ENCODE measurements around the gene TMEM269.
A peak's percentile ranks its signal among the peaks of the same experiment; 100 is the strongest.

Gene TMEM269

DNA sequence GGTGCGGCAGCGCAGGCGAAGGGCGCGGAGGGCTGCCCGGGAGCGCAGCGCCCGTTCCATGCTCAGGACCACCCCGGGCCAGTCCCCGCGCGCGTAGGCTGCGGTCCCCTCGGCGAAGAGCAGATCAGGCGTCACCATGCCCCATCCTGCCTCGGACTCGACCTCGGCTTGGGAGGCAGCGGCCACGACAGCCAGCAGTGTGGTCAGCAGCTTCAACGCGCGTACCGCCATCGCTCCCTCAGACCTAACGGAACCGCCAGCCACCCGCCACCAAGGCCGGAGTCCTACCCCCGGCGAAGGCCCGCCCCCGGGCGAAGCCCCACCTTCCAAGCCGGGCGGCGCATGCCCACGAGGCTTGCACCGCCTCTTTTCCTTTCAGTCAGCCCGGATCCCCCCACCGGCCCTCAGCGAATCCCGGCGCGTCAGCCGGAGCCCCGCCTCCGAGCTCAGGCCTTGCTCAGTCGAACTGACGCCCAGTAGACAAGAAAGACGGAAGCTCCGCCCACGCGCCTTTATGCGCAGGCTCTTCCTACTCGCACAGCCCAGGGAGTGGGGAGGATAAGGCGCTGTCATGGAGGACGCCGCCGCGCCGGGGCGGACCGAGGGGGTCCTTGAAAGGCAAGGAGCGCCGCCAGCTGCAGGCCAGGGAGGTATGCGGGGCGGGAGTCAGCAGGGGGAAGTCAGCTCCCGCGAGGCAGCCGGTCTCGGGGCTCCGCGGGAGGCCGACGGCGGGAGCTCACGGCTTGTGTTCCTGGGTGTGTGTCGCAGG lies 17.9 kb upstream of the TMEM269 start, which contains the start of the genes C1orf50 and P3H1 (continued):
- TF ChIP-seq ZNF169 (tag by site-specific recombination; IDR thresholded peaks at IDR 0.05) (0 out of 2 replicates have a peak, but pooled peaks have one; percentile 40), ZNF211 (tag by site-specific recombination; IDR thresholded peaks at IDR 0.05; ENCODE audit: low read depth) (no peak), SP2 (tag by site-specific recombination; IDR thresholded peaks at IDR 0.05) (peak; percentile 99), ZNF488 (tag by site-specific recombination; IDR thresholded peaks at IDR 0.05) (no peak), YY2 (tag by site-specific recombination; IDR thresholded peaks at IDR 0.05) (peak; percentile 91), PRDM6 (tag by site-specific recombination; IDR thresholded peaks at IDR 0.05) (no peak), GLI4 (tag by site-specific recombination; IDR thresholded peaks at IDR 0.05) (0 out of 2 replicates have a peak, but pooled peaks have one; percentile 67), ZNF184 (tag by site-specific recombination; IDR thresholded peaks at IDR 0.05) (no peak), ZSCAN23 (tag by site-specific recombination; IDR thresholded peaks at IDR 0.05) (no peak), WT1 (tag by site-specific recombination; IDR thresholded peaks at IDR 0.05) (peak; percentile 61), ZNF24 (tag by site-specific recombination; IDR thresholded peaks at IDR 0.05) (0 out of 2 replicates have a peak, but pooled peaks have one; percentile 20), KLF9 (tag by site-specific recombination; IDR thresholded peaks at IDR 0.05; ENCODE audit: low read depth) (peak; percentile 47)

GRCh38 chr1:42767510-42768000 lies 17.2 kb upstream of the TMEM269 start:
- Histone ChIP-seq H3K4me1 (ENCODE audit: control insufficient read depth, insufficient read depth, low read length) (no peaks in the 10 kb centered on the region), H3K27ac (ENCODE audit: extremely low read depth, low read depth, low read length) (peak overlapping the region; percentile 54; the same call in 1 of the 2 replicates), H3K36me3 (ENCODE audit: control insufficient read depth in 2 of 2, insufficient read depth in 1 of 2, low read length in 2 of 2) (peaks cover 8% of the 10 kb centered on the region in 2 experiments; a peak in 2 of 3 replicates), H3K9me3 (ENCODE audit: control insufficient read depth, insufficient read depth, low read depth, low read length) (no peaks in the 10 kb centered on the region), H3K4me3 (ENCODE audit: low read depth, low read length) (peak overlapping the region; percentile 100)
- ChIA-PET CTCF (interaction anchor here (0.6 to 4.7 kb wide), 9 partner anchors 10 to 422 kb away, joined by 3 to 19 read pairs (median 4); no protein-coding TSS in a partner anchor), POLR2A (interaction anchor here (0.5 to 3.4 kb wide), 31 partner anchors 9 to 884 kb away, joined by 3 to 35 read pairs (median 6); partner anchors contain the start of genes CCDC30, ERMAP, PPIH and SLC2A1)
- TF ChIP-seq KLF8 (tag by site-specific recombination; IDR thresholded peaks at IDR 0.05) (peak; percentile 19; the same call in 1 of the 2 replicates), ZNF600 (tag by site-specific recombination; IDR thresholded peaks at IDR 0.05) (no peak), EGR2 (tag by site-specific recombination; IDR thresholded peaks at IDR 0.05; ENCODE audit: low read depth) (no peak), MEIS1 (CRISPR knock-in tag; IDR thresholded peaks at IDR 0.05; ENCODE audit: borderline replicate concordance) (no peak), ZNF561 (tag by site-specific recombination; IDR thresholded peaks at IDR 0.05; ENCODE audit: borderline replicate concordance) (peak; percentile 65; the same call in 1 of the 2 replicates), ZNF501 (tag by site-specific recombination; IDR thresholded peaks at IDR 0.05) (peak; percentile 65; the same call in 1 of the 2 replicates), ZNF324 (tag by site-specific recombination; IDR thresholded peaks at IDR 0.05) (0 out of 2 replicates have a peak, but pooled peaks have one; percentile 82), ZNF660 (tag by site-specific recombination; IDR thresholded peaks at IDR 0.05) (0 out of 2 replicates have a peak, but pooled peaks have one; percentile 58), ZXDB (tag by site-specific recombination; IDR thresholded peaks at IDR 0.05) (0 out of 2 replicates have a peak, but pooled peaks have one; percentile 10), YY2 (tag by site-specific recombination; IDR thresholded peaks at IDR 0.05) (0 out of 2 replicates have a peak, but pooled peaks have one; percentile 64), ZIC2 (tag by site-specific recombination; IDR thresholded peaks at IDR 0.05) (peak; percentile 12; the same call in 1 of the 2 replicates), ZNF530 (tag by site-specific recombination; IDR thresholded peaks at IDR 0.05; ENCODE audit: low read depth) (no peak), ZFP37 (tag by site-specific recombination; IDR thresholded peaks at IDR 0.05) (peak; percentile 74; the same call in 1 of the 2 replicates), ZBTB20 (tag by site-specific recombination; IDR thresholded peaks at IDR 0.05) (peak; percentile 12; the same call in 1 of the 2 replicates)
- TF ChIP-seq, protein P1, sequence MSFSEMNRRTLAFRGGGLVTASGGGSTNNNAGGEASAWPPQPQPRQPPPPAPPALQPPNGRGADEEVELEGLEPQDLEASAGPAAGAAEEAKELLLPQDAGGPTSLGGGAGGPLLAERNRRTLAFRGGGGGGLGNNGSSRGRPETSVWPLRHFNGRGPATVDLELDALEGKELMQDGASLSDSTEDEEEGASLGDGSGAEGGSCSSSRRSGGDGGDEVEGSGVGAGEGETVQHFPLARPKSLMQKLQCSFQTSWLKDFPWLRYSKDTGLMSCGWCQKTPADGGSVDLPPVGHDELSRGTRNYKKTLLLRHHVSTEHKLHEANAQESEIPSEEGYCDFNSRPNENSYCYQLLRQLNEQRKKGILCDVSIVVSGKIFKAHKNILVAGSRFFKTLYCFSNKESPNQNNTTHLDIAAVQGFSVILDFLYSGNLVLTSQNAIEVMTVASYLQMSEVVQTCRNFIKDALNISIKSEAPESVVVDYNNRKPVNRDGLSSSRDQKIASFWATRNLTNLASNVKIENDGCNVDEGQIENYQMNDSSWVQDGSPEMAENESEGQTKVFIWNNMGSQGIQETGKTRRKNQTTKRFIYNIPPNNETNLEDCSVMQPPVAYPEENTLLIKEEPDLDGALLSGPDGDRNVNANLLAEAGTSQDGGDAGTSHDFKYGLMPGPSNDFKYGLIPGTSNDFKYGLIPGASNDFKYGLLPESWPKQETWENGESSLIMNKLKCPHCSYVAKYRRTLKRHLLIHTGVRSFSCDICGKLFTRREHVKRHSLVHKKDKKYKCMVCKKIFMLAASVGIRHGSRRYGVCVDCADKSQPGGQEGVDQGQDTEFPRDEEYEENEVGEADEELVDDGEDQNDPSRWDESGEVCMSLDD (tag by site-specific recombination; IDR thresholded peaks at IDR 0.05), result 0 out of 2 replicates have a peak, but pooled peaks have one; percentile 48
- TF ChIP-seq, protein P2, sequence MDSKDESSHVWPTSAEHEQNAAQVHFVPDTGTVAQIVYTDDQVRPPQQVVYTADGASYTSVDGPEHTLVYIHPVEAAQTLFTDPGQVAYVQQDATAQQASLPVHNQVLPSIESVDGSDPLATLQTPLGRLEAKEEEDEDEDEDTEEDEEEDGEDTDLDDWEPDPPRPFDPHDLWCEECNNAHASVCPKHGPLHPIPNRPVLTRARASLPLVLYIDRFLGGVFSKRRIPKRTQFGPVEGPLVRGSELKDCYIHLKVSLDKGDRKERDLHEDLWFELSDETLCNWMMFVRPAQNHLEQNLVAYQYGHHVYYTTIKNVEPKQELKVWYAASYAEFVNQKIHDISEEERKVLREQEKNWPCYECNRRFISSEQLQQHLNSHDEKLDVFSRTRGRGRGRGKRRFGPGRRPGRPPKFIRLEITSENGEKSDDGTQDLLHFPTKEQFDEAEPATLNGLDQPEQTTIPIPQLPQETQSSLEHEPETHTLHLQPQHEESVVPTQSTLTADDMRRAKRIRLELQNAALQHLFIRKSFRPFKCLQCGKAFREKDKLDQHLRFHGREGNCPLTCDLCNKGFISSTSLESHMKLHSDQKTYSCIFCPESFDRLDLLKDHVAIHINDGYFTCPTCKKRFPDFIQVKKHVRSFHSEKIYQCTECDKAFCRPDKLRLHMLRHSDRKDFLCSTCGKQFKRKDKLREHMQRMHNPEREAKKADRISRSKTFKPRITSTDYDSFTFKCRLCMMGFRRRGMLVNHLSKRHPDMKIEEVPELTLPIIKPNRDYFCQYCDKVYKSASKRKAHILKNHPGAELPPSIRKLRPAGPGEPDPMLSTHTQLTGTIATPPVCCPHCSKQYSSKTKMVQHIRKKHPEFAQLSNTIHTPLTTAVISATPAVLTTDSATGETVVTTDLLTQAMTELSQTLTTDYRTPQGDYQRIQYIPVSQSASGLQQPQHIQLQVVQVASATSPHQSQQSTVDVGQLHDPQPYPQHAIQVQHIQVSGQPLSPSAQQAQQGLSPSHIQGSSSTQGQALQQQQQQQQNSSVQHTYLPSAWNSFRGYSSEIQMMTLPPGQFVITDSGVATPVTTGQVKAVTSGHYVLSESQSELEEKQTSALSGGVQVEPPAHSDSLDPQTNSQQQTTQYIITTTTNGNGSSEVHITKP (tag by site-specific recombination; IDR thresholded peaks at IDR 0.05), result 0 out of 2 replicates have a peak, but pooled peaks have one; percentile 5
